NCI-H1092 treated with DMSO at 0.1 percent for 48 hours (cell line): Measurements from ENCODE around the gene ITSN1.

Experiments used
- DNase-seq: peaks from one replicate; lab custom pipeline; 2025; lab: John Stamatoyannopoulos, UW

ITSN1 gene

DNA sequence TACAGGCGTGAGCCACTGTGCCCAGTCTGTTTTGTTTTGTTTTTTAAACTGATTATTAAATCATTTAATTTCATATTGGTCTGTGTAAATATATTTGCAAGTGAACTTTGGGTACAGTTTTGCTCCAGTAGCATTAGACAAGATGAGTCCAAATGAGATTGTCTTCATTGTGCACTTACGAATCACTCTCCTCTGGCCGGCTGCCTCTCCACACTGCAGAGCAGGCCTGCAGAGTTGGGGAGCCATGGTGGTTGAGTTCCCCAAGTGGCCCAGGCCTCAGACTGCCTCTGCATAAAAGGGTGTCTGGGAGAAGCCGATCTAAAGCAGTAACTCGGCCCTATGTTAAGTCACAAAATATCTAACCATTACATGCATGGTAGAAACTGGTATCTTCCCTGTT, 198.5 kb downstream of the ITSN1 start:
- DNase-seq: no peak

DNA sequence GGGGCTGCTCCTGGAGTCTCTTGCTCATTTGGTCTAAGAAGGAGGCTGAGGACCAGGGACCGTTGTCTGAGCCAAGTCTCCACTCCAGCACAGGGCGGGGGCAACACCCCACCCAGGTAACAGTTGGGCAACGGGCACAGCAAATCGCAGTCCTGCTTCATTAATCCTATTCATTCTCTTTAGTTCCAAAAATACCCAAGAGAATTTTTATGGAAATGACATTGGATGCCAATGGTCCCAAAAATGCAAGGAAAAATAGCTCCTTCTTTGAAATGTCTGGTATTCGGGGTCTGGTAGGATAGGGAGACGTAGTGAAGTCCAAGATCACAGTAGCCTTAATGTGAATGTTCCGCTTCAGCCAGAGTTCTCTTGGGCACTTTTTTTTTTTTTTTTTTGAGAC, 199.3 kb downstream of the ITSN1 start:
- DNase-seq: no peak

DNA sequence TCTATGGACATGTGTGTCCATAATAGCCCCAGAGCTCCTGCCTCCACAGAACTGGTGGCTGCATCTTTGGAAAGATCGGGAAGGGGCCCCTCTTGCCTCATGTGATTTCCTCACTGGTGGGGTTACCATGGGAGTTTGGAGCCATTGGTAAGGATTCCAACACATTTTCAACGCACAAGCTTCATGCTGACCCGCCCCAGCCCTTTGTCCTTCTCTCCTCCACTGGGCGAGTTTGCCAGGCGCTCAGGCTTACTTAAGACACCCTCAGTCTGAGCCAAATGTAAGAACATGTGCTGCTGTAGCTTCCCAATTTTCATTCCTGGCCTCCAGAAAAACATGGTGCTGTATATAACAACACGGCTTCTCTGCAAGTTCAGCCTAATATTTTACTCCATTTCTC, 200.9 kb downstream of the ITSN1 start:
- no peak for DNase-seq

DNA sequence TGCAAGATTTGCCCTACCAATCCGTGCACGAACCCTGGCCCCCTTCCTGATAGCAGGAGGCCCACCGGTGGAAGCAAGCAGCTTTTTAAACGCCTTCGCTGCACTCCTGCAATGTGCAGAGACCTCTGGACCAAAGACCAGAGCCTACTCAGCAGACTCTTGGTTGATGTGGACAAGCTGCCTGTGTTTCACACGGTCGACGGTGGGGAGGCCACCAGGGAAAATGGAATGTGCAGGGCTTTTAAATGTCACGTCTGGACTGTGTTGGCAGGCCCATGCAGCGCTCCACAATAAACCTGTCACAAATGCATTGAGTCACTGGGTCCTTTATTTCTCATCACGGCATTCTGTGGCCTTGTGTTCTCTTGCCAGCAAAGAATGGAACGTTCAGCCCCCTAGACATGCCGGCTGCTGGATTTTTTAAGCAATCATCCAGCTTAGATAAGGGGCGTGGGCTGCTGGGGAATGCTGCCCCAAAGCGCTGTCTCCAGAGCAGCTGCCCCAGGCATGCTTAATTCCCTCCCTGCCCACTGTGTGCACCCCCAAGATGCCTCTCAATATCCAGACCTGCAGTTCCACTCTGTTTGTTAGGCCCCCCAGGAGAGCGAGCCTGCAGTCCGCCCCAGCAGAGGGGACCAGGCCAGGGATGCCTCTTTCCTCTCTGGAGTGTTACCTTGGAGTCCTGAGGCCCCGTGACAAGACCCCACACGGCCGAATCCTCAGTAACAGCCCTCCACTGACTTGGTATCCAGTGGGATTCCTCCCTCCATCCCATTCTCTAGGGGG, 202.0 kb downstream of the ITSN1 start:
- no peak for DNase-seq

DNA sequence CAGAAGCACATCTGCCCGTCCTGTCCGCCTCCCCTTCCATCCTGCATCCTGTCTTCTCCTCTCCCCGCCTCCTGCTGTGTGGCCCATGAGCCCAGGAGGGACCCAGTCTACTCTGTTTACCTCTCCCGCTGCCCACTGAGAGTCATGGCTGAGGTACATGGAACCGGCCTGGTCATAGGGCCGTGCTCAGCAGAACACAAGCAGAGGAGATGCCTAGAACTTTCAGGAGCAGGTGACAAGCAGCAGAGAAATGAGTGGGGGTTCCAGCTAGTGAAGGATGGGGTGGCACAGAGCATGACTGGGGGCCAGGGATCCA, 202.5 kb downstream of the ITSN1 start:
- DNase-seq: no peak

DNA sequence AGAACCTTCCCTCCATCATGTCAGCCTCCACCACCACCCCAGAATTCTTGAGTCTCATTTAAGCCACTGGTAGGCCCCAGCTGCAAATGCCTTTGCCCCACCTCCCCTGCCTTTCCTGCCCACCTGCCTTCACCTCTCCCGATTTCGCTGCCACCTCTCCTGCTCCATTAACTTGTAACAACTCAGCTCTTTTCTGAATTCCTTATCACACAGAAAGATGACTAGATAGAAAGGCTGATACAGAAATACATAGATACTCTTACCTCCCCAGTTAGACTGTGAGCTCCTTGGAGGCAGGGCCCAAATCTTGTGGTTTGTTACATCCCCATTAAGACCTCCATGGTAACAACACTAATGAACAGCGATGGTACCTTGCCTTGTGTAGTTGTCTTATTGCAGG, 203.8 kb downstream of the ITSN1 start:
- DNase-seq: no peak

DNA sequence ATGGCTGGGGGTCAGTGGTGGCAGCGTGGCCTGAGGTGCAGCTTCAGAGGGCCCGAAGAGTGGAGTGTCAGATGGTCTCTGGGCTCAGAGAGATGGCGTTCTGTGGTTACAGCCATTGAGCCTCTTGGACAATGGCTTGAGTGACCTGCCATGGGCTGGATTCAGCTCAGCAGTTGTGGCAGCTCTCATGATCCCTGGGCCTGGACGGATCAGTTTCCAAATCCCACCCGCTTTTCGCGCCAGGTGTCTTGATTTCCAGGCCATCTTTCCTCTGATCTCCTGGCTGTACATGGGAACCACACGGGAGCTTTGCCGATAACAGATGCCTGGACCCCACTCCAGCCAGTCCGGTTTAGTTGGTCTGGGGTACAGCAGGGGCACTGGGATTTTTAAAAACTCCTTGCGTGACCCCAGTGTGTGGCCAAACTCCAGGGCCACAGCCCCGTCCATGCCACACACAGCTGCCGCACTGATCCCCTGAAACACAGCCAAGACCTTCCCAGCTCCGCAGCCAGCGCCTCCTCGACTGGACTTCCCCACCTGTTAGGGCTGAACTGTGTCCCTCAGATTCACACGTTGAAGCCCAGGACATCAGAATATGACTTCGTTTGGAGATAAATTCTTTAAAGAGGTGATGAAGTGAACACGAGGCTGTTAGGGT, 205.4 kb downstream of the ITSN1 start:
- DNase-seq: no peak

DNA sequence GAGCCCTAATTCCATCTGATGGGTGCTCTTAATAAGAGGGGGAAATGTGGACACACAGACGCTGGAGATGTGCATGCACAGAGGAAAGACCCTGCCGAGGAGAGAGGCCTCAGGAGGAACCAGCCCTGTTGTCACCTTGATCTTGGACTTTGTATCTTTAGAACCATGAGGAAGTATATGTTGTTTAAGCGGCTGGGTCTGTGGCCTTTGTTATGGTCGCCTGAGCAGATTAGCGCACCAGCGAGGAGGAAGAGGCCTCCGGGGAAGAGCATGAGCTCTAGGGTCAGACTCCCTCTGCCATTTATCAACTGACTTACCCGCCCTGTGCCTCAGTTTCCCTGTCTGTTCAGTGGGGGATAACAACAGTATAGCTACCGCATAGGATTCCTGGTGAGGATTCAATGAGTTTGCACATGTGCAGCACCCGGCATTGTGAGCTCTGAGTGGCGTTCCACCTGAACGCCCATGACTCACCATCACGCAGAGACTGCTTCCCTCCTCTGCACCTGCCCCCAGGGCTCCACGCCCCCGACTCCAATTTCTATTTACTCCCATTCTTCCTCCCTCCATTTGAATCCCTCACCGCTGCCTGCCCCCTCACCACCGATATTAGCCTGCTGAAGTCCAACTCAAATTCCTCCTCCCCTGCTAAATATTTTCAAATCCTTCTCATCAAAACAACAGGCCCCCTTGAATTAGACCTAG, 206.1 kb downstream of the ITSN1 start:
- peak; percentile 28 for DNase-seq

DNA sequence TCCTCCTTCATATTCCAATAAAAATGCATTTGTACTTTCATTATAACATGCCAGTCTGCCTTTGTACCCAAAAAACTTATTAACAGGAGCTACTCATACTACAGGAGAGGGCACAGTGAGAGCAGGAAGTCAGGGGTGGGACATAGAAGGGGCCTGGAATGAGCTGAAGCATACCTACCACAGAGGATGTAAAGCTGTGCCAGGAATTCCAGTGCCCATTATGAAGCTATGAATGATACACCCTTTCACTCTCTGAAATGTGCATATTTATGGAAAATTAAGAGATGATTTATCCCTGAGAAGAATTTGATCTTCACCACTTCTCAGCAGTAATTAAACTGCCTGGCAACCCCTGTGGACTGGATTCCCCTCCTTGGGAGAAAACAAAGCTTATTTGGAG, 207.5 kb downstream of the ITSN1 start:
- no peak for DNase-seq

DNA sequence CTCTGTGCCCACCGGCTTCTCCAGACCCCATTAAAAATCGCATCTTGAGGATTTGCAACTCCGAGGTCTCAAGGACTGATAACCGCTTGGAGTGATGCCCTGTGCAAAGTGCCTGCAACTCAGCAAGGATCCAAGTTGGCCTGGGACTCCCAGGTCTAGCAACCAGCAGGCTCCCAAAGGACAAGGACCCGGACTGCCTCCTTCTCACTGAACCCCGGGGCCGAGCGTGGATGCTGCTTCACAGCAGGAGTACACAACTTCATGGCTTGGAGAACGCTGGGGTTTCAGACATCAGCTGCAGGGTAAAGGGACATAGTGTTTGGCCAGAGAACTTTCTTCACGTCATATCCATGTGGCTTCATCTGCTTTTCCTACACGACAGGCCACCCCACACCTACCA, 208.1 kb downstream of the ITSN1 start:
- no peak for DNase-seq

DNA sequence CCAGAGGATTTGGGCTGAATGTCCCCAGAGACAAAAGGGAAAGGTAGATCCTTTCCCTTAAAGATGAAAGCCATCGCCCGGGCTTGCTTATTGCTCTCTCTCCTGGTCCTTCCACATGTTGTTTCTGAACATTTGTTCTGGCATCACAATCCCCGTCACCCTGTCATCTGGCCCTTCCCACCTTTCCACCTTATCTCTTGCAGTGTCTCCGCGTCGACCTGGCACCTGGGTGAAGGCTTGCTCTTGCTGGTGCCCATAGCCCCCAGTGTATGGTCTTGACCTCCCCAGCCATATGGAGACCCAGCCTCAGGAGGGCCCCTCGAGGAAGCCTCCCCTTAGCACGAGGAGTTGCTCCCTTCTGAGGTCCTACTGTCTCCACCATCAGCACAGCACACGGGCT, 208.7 kb downstream of the ITSN1 start:
- no peak for DNase-seq

DNA sequence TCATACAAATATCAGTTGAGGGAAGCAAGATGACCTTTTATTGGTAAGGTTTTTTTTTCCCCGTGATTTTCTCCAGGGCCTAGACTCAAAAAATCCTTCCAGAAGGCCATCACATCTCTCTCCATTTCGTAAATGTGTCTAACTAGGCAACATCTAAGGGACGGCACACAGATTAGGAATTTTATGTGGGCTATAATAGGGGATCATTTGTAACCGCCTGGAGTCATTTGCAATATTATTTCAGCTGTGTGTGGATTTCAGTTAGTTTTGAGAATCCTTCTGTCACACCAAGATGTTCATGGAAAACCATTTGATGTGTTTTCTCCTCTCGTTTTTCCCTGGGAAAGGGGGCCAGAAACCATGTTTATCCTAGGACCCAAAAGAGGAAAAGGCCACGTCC, 210.2 kb downstream of the ITSN1 start:
- no peak for DNase-seq

DNA sequence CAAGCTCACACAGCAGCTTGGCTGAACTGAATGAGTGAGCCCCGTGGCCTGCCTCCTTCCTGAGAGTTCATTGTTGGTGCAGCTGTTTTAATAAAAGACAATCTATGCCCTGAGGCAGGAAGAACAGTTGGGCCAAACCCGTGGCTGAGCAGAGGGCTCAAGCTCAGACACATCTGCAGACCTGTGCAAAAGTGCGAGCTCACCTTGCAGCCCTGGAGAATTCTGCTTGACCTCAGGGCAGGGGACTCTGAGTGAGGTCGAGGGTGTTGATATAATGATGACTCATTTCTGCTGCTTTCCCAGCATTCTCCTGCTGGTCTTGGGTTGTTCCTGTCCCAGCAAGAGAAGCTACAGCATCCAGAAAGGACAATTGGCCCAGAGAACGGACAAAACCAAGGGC, 212.3 kb downstream of the ITSN1 start:
- DNase-seq: peak; percentile 9

DNA sequence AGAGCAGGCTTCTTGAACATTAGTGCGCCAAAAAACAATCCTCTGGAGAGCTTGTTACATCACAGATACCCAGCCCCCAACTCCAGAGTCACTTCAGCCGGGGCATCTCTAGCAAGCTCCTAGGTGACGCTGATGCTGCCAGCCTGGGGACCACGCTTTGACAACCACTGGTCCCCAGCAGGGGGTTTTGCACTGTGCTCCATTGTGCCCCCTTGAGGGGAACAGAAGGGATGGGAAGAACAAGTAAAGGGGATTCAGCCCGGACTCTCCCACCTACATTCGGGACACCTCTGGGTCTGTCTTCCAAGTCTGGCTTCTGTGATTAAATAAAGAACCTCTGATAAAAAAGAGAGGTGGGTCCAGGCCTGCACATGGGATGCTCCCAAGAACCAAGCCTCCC, 212.9 kb downstream of the ITSN1 start:
- DNase-seq: no peak

DNA sequence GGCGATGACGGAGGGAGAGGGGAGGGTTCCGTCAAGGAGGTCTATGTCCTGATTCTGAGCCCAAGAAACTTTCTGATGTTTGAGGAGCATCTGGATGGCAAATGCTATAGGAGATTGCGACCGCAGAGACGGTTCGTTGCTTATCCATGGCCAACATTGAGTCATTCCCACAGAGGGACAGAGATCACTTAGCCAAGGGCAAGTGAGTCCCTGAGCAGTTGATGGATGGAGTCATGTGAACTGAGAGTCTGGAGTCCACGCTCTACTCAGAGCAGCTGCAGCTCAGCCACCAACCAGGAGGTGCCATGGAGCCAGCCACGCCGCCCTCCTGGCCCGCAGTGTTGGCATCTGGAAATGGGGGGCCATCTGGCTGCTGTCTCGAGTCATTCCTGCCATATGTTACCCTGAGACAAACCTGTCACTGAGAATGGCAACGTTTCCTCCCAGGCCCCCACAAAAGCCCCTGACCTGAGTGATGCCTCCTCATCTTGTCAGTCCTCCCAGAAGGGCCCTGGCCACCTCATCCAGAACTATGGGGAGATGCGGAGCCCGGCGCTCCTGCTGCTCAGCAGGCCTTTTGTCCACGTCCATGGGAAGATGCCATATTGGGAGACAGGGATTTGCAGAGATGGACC, 214.7 kb downstream of the ITSN1 start:
- DNase-seq: no peak

DNA sequence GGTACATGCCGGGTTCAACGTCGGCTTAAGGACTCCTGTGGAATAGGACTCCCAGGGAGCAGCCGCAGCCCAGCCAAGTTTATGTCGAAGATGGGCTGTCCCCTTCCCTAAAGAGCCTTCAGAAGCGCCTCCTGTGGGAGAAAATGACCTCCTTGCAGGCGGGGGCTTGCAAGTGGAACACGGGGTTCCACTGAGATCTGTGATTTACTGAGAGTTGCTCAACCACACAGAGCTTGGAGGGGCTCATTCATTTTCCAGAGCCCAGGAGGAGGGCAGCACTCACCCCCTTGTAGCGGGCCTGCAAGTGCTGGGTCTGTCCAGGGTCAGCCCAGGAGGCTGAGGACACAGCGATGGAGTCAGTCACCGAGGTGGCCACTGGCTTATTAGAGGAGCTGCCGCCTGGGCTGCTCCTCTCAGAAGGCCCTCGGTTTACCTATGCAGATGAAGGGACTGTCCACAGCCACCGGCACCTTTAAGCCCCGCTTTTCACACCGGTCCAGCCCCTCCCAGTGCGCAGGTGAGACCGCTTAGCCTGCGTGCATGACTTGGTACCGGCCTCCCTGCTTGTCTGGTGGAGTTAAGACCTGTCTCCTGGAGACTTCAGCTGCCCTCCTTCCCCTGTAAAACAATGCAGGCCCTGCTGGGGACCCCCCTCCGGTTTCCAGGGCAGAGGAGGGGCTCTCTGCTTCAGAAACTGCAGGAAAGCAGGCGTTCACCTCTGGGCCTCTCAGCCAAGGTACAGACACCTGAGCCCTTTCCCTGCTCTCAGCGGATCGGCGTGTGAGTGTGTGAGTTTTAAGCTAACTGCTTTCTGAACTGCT, 215.8 kb downstream of the ITSN1 start:
- no peak for DNase-seq

DNA sequence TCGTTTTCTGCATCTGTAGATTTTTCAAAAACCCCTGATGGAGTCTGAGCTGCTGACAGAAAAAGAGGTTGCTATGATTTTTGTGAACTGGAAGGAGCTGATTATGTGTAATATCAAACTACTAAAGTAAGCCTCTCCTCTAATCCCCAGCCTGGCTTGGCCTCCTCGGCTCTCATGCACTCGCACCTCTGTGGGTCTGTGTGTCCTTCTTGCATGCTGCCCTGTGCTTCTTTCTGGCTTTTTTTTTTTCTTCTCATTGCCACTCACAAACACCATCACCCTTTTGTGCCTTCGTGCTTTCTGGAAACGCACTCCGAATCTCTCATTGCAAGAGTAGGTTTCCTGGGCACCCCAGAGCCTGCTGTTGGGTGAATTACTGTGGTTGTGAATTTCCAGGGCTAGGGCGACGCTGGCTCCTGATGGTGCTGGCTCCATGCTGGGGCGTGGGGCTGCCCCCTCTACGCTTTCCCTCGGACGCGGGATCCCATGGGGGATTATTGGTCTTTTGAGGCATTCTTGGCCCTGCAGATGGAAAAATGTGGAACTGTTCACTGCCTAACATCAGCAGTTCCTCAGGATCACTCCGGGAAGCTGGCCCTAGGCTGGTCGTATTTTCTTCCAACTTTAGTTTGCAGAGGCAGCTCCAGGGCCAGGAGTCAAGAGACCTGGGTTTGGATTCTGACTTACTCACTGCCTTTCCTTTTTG, 216.5 kb downstream of the ITSN1 start:
- no peak for DNase-seq

DNA sequence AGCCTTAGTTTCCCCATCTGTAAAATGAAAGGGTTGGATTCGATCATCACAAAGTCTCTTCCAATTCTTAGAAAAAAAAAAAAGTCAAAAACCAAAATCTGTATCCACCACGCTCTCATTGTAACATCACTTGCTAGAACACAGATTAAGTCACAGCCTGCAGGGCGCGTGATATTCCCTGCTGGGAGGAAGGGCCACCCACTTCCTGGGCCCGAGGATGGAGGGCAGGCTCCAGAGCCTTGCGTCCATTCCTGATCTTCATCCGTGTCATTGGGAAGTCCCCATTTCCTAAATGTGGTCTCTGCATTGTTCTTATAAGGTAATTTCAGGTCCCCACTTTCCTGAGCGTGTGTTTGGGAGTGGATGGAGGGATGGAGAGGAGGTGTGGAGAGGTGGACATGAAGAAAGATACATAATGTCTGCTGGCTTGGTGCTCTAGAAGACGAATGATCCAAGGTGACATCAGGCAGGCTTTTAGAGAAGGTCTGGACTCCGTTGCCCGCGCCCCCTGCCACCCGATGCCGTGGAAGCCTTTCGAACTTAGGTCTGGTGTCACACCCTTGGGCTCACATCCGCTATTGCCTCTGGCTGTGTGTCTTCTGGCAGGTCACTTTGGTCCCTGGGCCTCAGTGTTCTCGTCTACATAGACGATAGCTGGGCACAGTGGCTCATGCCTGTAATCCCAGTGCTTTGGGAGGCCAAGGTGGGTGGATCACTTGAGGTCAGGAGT, 217.2 kb downstream of the ITSN1 start:
- DNase-seq: no peak

DNA sequence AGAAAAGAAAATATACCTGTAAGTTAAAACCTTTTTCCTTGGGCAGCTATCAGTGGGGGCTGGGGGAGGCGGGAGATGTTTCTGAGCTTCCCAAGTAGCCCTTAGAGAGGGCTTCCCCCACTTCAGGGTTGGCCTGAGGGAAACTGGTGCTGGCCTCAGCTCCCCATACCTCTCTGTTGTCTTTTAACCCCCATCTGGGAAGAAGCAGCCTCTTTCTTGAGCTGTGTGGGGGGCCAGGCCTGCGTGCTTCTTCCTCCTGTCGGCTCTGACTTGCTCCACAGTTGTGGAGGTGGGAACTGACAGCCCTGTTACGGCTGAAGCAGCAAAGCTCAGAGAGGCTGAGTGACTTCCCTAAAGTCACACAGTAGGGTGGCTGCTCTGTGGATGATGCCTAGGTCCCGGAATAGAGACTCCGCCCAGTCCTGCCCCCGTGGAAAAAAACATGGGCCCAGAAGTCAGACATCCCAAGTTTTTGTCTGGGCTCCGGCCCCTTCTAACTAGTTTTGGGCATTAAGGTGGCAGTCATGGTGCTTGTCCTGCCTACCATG, 218.1 kb downstream of the ITSN1 start:
- DNase-seq: no peak

DNA sequence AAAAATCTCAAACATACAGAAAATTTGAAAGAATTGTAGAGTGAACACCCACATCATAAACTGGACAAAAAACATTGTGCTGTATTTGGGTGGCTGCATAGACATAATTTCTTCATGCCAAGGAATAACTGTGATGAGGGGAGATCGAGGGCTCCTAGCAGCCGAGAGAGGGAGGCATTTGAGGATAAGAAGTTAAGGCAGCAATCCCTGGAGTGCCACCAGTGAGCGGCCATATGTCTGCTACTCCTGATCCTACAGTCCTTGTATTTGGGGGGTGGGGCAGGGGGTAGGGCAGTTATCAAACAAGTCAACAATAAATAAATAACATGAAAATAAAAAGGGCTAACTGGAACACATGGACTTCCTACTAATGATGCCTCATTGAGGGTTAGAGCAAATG, 218.8 kb downstream of the ITSN1 start:
- DNase-seq: no peak
